Gastrocnemius medialis (tissue), 4 donors: ENCODE results near the gene RAMP2. TPM values are rescaled to one million over a fixed set of nuclear protein-coding genes. Genes with fewer than 3 reads are reported as not detected.

ENCODE experiments used
- ATAC-seq, 2 donors: fragments of 150-250 bp; one replicate each; pipeline ENCODE4 v1.9.1; 2016
- DNase-seq, 2 donors: peaks; one replicate each; pipeline ENCODE4 v3.0.0-alpha.2; 2019
- H3K27ac ChIP-seq, 4 donors: fragments of 200-600 bp; sonication (generic); 1 replicate in 1 of 4; 2 replicates in 3 of 4; pipeline ENCODE4 v1.5.1; 2016 to 2018; ENCODE audit warnings: mild to moderate bottlenecking in 2 of 4, moderate library complexity in 1 of 4
- H3K27me3 ChIP-seq, 3 donors: fragments of 200-600 bp; sonication (generic) in 2 of 3; 1 replicate in 1 of 3; 2 replicates in 2 of 3; pipeline versions ENCODE4 v1.5.1 to v1.6.0; 2016 to 2019; ENCODE audit warnings: mild to moderate bottlenecking in 1 of 3, moderate library complexity in 1 of 3
- H3K36me3 ChIP-seq, 2 donors: fragments of 200-600 bp; sonication (generic) in 1 of 2; one replicate each; pipeline ENCODE4 v1.5.1; 2017 to 2018
- H3K4me1 ChIP-seq, 2 donors: fragments of 200-600 bp; sonication (generic) in 1 of 2; one replicate each; pipeline ENCODE4 v1.5.1; 2016 to 2017; ENCODE audit warnings: mild to moderate bottlenecking in 2 of 2
- H3K4me3 ChIP-seq, 4 donors: fragments of 200-600 bp; sonication (generic) in 3 of 4; 1 replicate in 1 of 4; 2 replicates in 3 of 4; pipeline ENCODE4 v1.5.1; 2016 to 2019; ENCODE audit warnings: mild to moderate bottlenecking in 2 of 4
- H3K9me3 ChIP-seq, 3 donors: fragments of 200-600 bp; sonication (generic) in 2 of 3; 1 replicate in 1 of 3; 2 replicates in 2 of 3; pipeline ENCODE4 v1.5.1; 2016 to 2019
- CTCF ChIP-seq, 5 experiments: fragments of 450-650 bp in 3 of 5; fragments of 200-600 bp in 2 of 5; sonication (generic) in 2 of 5; IDR thresholded peaks in 4 of 5; conservative IDR thresholded peaks in 1 of 5; 1 replicate in 4 of 5; 2 replicates in 1 of 5; pipeline ENCODE4 v1.5.1; 2016 to 2019; ENCODE audit warnings: antibody characterized with exemption in 5 of 5, mild to moderate bottlenecking in 3 of 5, moderate library complexity in 3 of 5
- POLR2A ChIP-seq, 2 donors: fragments of 450-650 bp; IDR thresholded peaks; one replicate each; pipeline ENCODE4 v1.6.1; 2017; ENCODE audit warnings: antibody characterized with exemption in 2 of 2, mild to moderate bottlenecking in 2 of 2, moderate library complexity in 2 of 2
- in situ Hi-C, 4 donors: fragments of 200-750 bp; cut with MboI; loops; one replicate each; pipeline versions ENCODE4 v1.15.0 to v1.8.0; 2017; ENCODE audit warnings: low sequenced_read_pairs in 4 of 4
- intact Hi-C: fragments of 100-400 bp; cut with DNase I; formaldehyde crosslinking; loops from one replicate; pipeline ENCODE4 v1.15.1; 2023; ENCODE audit warnings: low total_unique reads
- total RNA-seq, 4 donors: library from RNA; depleted of rRNA; stranded (reverse); fragments of >200 nt; gene quantifications; one replicate each; pipeline versions ENCODE4 v1.1.0 to v1.2.3, GENCODE V29; 2016

RAMP2 gene
- total RNA-seq, 4 donors from 2014 or later = 17.5 to 31.2 (median 20.7) TPM

GRCh38 chr17:42787266-42787665, 26.2 kb downstream of the RAMP2 start:
- ATAC-seq (no peak), DNase-seq (no peak)
- peaks cover 45 to 53% (median 53%) of the 10 kb centered on the region in 3 donors for H3K27me3 ChIP-seq
- H3K27ac ChIP-seq = no peak overlapping the region
- intact Hi-C loops (no loop called here), in situ Hi-C loops (no loop called here)
- H3K9me3 ChIP-seq = no peaks in the 10 kb centered on the region
- H3K4me1 ChIP-seq = peaks cover 0 to 2% of the 10 kb centered on the region in 2 donors
- TF ChIP-seq CTCF (IDR thresholded peaks at IDR 0.05 in 4 of 5, conservative IDR thresholded peaks at IDR 0.05 in 1 of 5) (no peak), POLR2A (IDR thresholded peaks at IDR 0.05) (no peak)
- no peaks in the 10 kb centered on the region for H3K36me3 ChIP-seq
- no peak overlapping the region for H3K4me3 ChIP-seq

- Histone ChIP-seq H3K4me3 (no peak overlapping the region), H3K27ac (no peak overlapping the region), H3K36me3 (peaks cover 0 to 5% of the 10 kb centered on the region in 2 donors), H3K4me1 (peaks cover 4 to 6% of the 10 kb centered on the region in 2 donors), H3K27me3 (peaks cover 0 to 12% (median 6%) of the 10 kb centered on the region in 3 donors), H3K9me3 (no peaks in the 10 kb centered on the region)
- ATAC-seq (no peak), DNase-seq (no peak)
- TF ChIP-seq POLR2A (IDR thresholded peaks at IDR 0.05) (no peak), CTCF (IDR thresholded peaks at IDR 0.05 in 4 of 5, conservative IDR thresholded peaks at IDR 0.05 in 1 of 5) (no peak)
- intact Hi-C loops = no loop called here
- in situ Hi-C loops = no loop called here
Observed at GRCh38 chr17:42791948-42792347, 30.9 kb downstream of the RAMP2 start.

GRCh38 chr17:42792545-42792944, 31.5 kb downstream of the RAMP2 start:
- in situ Hi-C loops = no loop called here

GRCh38 chr17:42795061-42795460, 34.0 kb downstream of the RAMP2 start:
- ATAC-seq (no peak), DNase-seq (no peak)
- Histone ChIP-seq H3K9me3 (no peaks in the 10 kb centered on the region), H3K4me3 (no peak overlapping the region), H3K27me3 (no peaks in the 10 kb centered on the region), H3K27ac (no peak overlapping the region), H3K4me1 (peaks cover 17 to 18% of the 10 kb centered on the region in 2 donors), H3K36me3 (peaks cover 0 to 5% of the 10 kb centered on the region in 2 donors)
- in situ Hi-C loops (no loop called here), intact Hi-C loops (no loop called here)
- TF ChIP-seq CTCF (IDR thresholded peaks at IDR 0.05 in 4 of 5, conservative IDR thresholded peaks at IDR 0.05 in 1 of 5) (no peak), POLR2A (IDR thresholded peaks at IDR 0.05) (no peak)

More at GRCh38 chr17:42792545-42792944, 31.5 kb downstream of the RAMP2 start:
- Histone ChIP-seq H3K36me3 (peaks cover 0 to 5% of the 10 kb centered on the region in 2 donors), H3K27me3 (peaks cover 0 to 6% (median under 1%) of the 10 kb centered on the region in 3 donors), H3K27ac (no peak overlapping the region), H3K4me3 (no peak overlapping the region), H3K4me1 (peaks cover 10 to 12% of the 10 kb centered on the region in 2 donors), H3K9me3 (no peaks in the 10 kb centered on the region)
- intact Hi-C loops = no loop called here
- no peak for DNase-seq
- ATAC-seq = no peak
- no peak for TF ChIP-seq POLR2A (IDR thresholded peaks at IDR 0.05)
- TF ChIP-seq CTCF (IDR thresholded peaks at IDR 0.05 in 4 of 5, conservative IDR thresholded peaks at IDR 0.05 in 1 of 5) = no peak

GRCh38 chr17:42795465-42795864, 34.4 kb downstream of the RAMP2 start:
- Histone ChIP-seq H3K27me3 (no peaks in the 10 kb centered on the region), H3K9me3 (no peaks in the 10 kb centered on the region), H3K4me1 (peaks cover 17 to 18% of the 10 kb centered on the region in 2 donors), H3K36me3 (peaks cover 0 to 5% of the 10 kb centered on the region in 2 donors), H3K4me3 (no peak overlapping the region), H3K27ac (no peak overlapping the region)
- intact Hi-C loops (no loop called here), in situ Hi-C loops (no loop called here)
- no peak for DNase-seq
- TF ChIP-seq POLR2A (IDR thresholded peaks at IDR 0.05) = no peak
- TF ChIP-seq CTCF (IDR thresholded peaks at IDR 0.05 in 4 of 5, conservative IDR thresholded peaks at IDR 0.05 in 1 of 5) = no peak
- no peak for ATAC-seq
